ENCODE data around the gene CRIP3.

The CRIP3 gene

DNA sequence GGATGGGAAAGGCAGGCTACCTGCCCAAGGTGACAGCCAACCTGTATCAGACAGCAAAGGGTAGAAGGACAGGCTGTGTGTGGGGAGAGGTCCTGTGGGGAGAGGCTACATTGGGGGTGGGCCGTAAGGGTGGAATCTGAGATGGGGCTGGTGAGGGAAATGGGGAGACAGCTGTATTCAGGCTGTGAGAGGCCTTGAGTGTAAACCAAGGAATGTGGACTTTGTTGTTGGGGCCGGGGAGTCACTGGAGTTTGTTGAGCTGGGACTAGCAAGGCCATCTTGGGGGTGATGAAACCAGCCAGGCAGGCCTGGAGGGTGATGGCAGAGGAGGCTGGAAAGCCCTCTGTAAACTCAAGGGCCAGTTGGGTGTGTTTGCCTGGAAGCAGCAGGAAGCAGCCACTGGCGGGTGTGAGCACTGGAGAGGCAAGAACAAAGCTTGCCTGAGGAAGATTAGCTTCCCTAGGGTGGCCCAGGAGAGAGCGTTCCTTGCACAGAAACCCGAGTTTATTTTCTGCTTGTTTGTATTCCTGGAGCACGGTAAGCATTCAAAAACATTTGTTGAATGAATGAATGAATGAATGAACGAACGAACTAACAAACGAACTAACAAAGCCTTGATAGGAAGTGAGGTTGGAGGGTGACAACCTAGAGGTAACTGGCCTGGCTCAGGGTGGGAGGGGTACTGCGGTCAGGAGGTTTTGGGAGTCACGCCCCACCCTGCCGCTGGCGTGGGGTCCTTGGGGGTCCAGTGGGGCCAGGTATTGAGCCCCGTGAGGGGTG lies 46.4 kb downstream of the CRIP3 start:
- DNase-seq (ENCODE audit: low read depth in 2 of 2): no peak
- H3K4me3 ChIP-seq (replicated peaks in 1 of 2; ENCODE audit: low read depth in 2 of 2, low read length in 2 of 2): no peak overlapping the region
- TF ChIP-seq, protein P1, sequence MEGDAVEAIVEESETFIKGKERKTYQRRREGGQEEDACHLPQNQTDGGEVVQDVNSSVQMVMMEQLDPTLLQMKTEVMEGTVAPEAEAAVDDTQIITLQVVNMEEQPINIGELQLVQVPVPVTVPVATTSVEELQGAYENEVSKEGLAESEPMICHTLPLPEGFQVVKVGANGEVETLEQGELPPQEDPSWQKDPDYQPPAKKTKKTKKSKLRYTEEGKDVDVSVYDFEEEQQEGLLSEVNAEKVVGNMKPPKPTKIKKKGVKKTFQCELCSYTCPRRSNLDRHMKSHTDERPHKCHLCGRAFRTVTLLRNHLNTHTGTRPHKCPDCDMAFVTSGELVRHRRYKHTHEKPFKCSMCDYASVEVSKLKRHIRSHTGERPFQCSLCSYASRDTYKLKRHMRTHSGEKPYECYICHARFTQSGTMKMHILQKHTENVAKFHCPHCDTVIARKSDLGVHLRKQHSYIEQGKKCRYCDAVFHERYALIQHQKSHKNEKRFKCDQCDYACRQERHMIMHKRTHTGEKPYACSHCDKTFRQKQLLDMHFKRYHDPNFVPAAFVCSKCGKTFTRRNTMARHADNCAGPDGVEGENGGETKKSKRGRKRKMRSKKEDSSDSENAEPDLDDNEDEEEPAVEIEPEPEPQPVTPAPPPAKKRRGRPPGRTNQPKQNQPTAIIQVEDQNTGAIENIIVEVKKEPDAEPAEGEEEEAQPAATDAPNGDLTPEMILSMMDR (IDR thresholded peaks at IDR 0.05; ENCODE audit: low read depth, low read length): no peak

DNA sequence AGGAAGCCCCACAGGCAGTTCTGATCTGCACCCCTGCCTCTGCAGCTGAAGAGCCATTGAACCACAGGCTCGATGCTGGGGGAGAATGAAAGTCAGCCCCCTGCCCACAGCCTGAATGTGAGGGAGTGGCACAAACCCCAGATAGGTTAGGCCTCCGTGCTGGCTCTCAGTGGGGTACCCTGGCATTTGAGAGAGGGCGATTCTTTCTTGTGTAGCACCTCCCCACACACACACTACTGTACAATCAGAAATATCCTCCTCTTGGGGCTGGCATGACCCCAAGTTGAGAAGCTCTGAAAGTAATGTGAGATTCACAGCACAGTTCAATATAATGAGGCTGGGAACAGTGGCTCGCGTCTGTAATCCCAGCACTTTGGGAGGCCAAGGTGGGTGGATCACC lies 47.4 kb downstream of the CRIP3 start:
- TF ChIP-seq, protein P1 (IDR thresholded peaks at IDR 0.05; ENCODE audit: low read depth, low read length): no peak
- DNase-seq (ENCODE audit: low read depth in 2 of 2): no peak
- no peak overlapping the region for H3K4me3 ChIP-seq (replicated peaks in 1 of 2; ENCODE audit: low read depth in 2 of 2, low read length in 2 of 2)

DNA sequence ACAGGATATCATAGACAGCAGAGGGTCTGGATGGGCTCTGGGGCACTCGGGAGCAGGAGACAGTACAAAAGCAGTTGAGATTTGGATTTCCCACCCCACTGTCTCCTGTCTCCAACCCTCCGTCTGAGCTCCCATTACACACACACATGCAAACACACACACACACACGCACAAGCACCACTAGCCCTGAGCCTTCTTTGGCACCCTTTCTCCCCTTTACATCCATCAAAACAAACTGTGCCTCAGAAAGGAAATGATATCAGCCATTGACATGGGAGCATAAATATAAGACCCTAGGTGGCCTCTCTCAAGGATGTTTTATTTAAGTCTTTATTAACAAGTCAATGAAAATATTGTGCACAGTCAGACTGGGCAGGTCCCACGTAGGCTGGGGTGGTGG lies 47.8 kb downstream of the CRIP3 start:
- TF ChIP-seq, protein P1 (IDR thresholded peaks at IDR 0.05; ENCODE audit: low read depth, low read length): no peak
- no peak for DNase-seq (ENCODE audit: low read depth in 2 of 2)
- H3K4me3 ChIP-seq (replicated peaks in 1 of 2; ENCODE audit: low read depth in 2 of 2, low read length in 2 of 2): no peak overlapping the region

DNA sequence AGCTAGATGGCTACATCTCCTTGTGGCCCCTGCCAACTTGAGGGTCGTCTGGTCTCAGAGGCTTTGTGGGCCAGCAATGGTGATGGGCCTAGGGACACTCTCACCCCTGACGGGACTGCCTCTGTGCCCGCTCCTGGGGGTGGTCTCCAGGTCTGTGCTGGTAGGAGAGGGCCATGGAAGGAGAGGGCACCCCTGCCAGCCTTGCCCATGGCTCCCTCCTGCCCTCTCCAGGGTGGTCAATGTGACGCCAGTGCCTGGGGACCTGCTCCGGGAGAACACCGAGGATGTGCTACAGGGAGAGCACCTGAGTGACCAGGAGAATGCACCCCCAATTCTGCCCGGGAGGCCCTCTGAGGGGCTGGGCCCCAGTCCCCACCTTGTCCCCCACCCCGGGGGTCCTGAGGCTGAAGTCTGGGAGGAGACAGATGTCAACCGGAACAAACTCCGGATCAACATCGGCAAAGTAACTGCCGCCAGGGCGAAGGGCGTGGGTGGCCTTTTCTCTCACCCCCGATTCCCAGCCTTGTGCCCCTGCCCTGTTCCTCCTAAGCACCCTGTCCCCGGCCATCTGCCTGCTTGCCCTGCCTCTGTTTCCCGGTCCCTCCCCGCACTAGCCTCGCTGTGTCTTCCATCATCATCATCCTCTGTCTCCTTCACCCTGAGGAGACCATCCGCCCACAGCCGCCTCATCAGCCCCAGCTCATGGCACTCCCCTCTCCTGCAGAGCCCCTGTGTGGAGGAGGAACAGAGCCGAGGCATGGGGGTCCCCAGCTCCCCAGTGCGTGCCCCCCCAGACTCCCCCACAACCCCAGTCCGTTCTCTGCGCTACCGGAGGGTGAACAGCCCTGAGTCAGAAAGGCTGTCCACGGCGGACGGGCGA lies 49.6 kb downstream of the CRIP3 start:
- DNase-seq (ENCODE audit: low read depth in 2 of 2): no peak
- TF ChIP-seq, protein P1 (IDR thresholded peaks at IDR 0.05; ENCODE audit: low read depth, low read length): no peak
- H3K4me3 ChIP-seq (replicated peaks in 1 of 2; ENCODE audit: low read depth in 2 of 2, low read length in 2 of 2): no peak overlapping the region

DNA sequence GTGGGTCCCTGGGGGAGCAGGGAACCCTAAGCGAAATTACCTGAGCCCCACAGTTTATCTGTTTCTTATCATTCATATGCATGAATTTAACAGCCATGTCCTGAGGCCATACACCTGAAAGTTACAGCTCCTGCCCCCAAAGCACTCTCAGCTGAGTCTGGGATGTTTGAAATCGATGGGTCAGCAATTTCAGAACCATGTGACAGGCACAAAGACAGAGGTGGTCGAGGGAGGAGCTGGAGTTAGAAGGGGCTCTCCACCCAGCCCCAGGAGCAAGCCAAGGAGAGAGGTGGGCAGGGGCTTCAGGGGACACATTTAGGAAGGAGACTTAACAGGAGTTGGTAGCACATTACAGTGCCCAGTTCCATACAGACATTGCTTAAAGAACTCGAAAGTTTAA lies 50.4 kb downstream of the CRIP3 start:
- TF ChIP-seq, protein P1 (IDR thresholded peaks at IDR 0.05; ENCODE audit: low read depth, low read length): no peak
- DNase-seq (ENCODE audit: low read depth in 2 of 2): no peak
- no peak overlapping the region for H3K4me3 ChIP-seq (replicated peaks in 1 of 2; ENCODE audit: low read depth in 2 of 2, low read length in 2 of 2)

DNA sequence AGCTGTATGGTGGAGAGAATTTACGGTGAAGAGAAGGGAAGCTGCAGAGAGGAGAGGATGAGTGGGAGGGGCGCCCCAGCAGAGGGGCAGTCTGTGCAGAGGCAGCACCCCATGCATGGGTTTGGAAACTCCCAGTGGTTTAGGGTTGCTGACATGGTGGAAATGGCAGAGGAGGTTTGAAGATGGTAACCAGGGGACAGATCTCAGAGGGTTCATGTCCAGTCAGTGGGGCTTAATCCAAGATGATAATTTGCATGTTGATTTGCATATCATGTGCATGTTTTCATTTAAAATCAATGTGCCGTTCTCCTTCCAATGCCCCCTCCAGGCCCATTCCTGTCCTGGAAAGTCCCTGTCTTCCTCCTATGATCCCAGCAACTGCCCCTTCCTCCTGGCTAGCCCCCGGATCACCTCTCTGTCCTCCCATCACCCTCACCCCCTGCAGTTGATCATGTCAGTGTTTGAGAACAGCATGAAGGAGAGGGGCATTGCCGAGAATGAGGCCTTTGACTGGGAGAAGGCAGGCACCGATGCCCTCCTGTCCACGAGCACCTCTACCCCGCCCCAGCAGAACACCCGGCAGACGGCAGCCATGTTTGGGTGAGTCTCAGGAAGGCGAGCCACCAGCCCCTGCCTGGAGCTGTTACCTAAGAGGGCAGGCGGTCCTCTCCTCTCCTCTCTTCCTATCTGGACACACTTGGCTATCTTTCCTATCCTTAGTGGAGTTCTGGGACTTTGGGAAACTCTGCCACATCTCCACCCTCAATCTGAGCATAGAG lies 51.1 kb downstream of the CRIP3 start:
- DNase-seq (ENCODE audit: low read depth in 2 of 2): no peak
- H3K4me3 ChIP-seq (replicated peaks in 1 of 2; ENCODE audit: low read depth in 2 of 2, low read length in 2 of 2): no peak overlapping the region
- TF ChIP-seq, protein P1 (IDR thresholded peaks at IDR 0.05; ENCODE audit: low read depth, low read length): no peak
